ENCODE measurements around the gene INHBB. TPM values are rescaled to one million over a fixed set of nuclear protein-coding genes. Genes with fewer than 3 reads are reported as not detected.
"Not testable (repeated sequence)": the region's sequence is repeated elsewhere in the genome, so short reads cannot be mapped to it uniquely, and the experiment has no call there.

INHBB gene
- polyA plus RNA-seq, 1 donor from 2014 or later, result not detected

- TF ChIP-seq MXI1 (conservative IDR thresholded peaks at IDR 0.05; ENCODE audit: poor library complexity, severe bottlenecking) (no peak), EP300 (conservative IDR thresholded peaks at IDR 0.05; ENCODE audit: poor library complexity, severe bottlenecking) (no peak), TAF1 (IDR thresholded peaks at IDR 0.05; ENCODE audit: low read depth) (no peak), SMC3 (conservative IDR thresholded peaks at IDR 0.05; ENCODE audit: poor library complexity) (no peak), RAD21 (conservative IDR thresholded peaks at IDR 0.05) (no peak), POLR2AphosphoS5 (IDR thresholded peaks at IDR 0.05) (no peak), EZH2 (IDR thresholded peaks at IDR 0.05; ENCODE audit: borderline replicate concordance, insufficient read depth, low read length, poor library complexity, severe bottlenecking) (no peak), REST (IDR thresholded peaks at IDR 0.05; ENCODE audit: borderline replicate concordance) (no peak)
- TF ChIP-seq, protein P1, sequence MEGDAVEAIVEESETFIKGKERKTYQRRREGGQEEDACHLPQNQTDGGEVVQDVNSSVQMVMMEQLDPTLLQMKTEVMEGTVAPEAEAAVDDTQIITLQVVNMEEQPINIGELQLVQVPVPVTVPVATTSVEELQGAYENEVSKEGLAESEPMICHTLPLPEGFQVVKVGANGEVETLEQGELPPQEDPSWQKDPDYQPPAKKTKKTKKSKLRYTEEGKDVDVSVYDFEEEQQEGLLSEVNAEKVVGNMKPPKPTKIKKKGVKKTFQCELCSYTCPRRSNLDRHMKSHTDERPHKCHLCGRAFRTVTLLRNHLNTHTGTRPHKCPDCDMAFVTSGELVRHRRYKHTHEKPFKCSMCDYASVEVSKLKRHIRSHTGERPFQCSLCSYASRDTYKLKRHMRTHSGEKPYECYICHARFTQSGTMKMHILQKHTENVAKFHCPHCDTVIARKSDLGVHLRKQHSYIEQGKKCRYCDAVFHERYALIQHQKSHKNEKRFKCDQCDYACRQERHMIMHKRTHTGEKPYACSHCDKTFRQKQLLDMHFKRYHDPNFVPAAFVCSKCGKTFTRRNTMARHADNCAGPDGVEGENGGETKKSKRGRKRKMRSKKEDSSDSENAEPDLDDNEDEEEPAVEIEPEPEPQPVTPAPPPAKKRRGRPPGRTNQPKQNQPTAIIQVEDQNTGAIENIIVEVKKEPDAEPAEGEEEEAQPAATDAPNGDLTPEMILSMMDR (IDR thresholded peaks at IDR 0.05; ENCODE audit: poor library complexity, severe bottlenecking), result no peak
- Histone ChIP-seq H3K36me3 (ENCODE audit: insufficient read depth, low read length) (no peaks in the 10 kb centered on the region), H3F3A (ENCODE audit: insufficient read depth, low read length, poor library complexity, severe bottlenecking) (no peaks in the 10 kb centered on the region), H3K4me2 (ENCODE audit: low read length) (no peak overlapping the region), H3K9ac (ENCODE audit: low read length) (no peak overlapping the region), H3K4me3 (ENCODE audit: low read length) (no peak overlapping the region), H3K27me3 (ENCODE audit: insufficient read depth, low read depth, low read length) (no peaks in the 10 kb centered on the region), H2AFZ (ENCODE audit: low read depth, low read length) (no peak overlapping the region), H3K27ac (ENCODE audit: low read length) (no peak overlapping the region), H3K79me2 (replicated peaks; ENCODE audit: insufficient read depth, low read length) (no peaks in the 10 kb centered on the region), H3K9me2 (ENCODE audit: insufficient read depth, low read length) (no peaks in the 10 kb centered on the region), H3K9me3 (ENCODE audit: low read length) (no peaks in the 10 kb centered on the region), H4K20me1 (ENCODE audit: insufficient read depth) (no peaks in the 10 kb centered on the region)
Measured at GRCh38 chr2:120308038-120308910, 37.7 kb upstream of the INHBB start.

DNA sequence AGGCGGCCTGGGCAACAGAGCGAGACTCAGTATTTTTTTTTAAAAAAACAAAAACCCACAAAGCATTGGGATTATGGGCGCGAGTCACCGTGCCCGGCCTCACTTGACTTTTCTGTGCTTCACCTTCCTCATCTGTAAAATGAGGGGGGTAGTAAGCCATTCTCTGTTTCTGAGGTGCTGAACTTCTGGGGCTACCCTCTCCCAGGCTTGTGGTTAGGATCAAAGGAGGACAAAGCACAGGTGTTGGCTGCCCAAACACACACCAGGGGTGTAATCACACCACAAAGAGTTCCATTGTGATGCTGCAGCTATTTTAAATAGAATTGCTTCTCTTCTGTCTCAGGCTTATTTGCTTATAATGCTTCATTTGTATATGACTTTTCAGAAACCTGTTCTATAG is 35.8 kb upstream of the INHBB start:
- TF ChIP-seq EZH2 (IDR thresholded peaks at IDR 0.05; ENCODE audit: borderline replicate concordance, insufficient read depth, low read length, poor library complexity, severe bottlenecking) (no peak), RAD21 (conservative IDR thresholded peaks at IDR 0.05) (no peak)
- Histone ChIP-seq H3F3A (ENCODE audit: insufficient read depth, low read length, poor library complexity, severe bottlenecking) (no peaks in the 10 kb centered on the region), H3K27ac (ENCODE audit: low read length) (no peak overlapping the region), H3K79me2 (replicated peaks; ENCODE audit: insufficient read depth, low read length) (no peaks in the 10 kb centered on the region), H3K4me2 (ENCODE audit: low read length) (no peak overlapping the region), H3K9ac (ENCODE audit: low read length) (no peak overlapping the region), H3K36me3 (ENCODE audit: insufficient read depth, low read length) (no peaks in the 10 kb centered on the region), H3K27me3 (ENCODE audit: insufficient read depth, low read depth, low read length) (peaks cover 5% of the 10 kb centered on the region), H3K9me2 (ENCODE audit: insufficient read depth, low read length) (no peaks in the 10 kb centered on the region), H3K4me3 (ENCODE audit: low read length) (no peak overlapping the region), H4K20me1 (ENCODE audit: insufficient read depth) (no peaks in the 10 kb centered on the region), H2AFZ (ENCODE audit: low read depth, low read length) (no peak overlapping the region), H3K9me3 (ENCODE audit: low read length) (no peaks in the 10 kb centered on the region)

GRCh38 chr2:120310841-120311240 is 35.1 kb upstream of the INHBB start:
- not testable (repeated sequence) for H3K79me2 ChIP-seq (replicated peaks; ENCODE audit: insufficient read depth, low read length); H3K9me2 ChIP-seq (ENCODE audit: insufficient read depth, low read length); H3K9ac ChIP-seq (ENCODE audit: low read length); H3K36me3 ChIP-seq (ENCODE audit: insufficient read depth, low read length); H2AFZ ChIP-seq (ENCODE audit: low read depth, low read length); H3K27me3 ChIP-seq (ENCODE audit: insufficient read depth, low read depth, low read length); H4K20me1 ChIP-seq (ENCODE audit: insufficient read depth); H3K4me3 ChIP-seq (ENCODE audit: low read length); H3K9me3 ChIP-seq (ENCODE audit: low read length); H3F3A ChIP-seq (ENCODE audit: insufficient read depth, low read length, poor library complexity, severe bottlenecking); H3K4me2 ChIP-seq (ENCODE audit: low read length); H3K27ac ChIP-seq (ENCODE audit: low read length)

All from neural cell (in vitro differentiated cells).